WI38 (cell line): ENCODE measurements around the gene LDB3.
"Not testable (repeated sequence)": the region's sequence is repeated elsewhere in the genome, so short reads cannot be mapped to it uniquely, and the experiment has no call there.

ENCODE experiments used
- H3K4me3 ChIP-seq: 2 replicates; pipeline ENCODE4 v1.5.1; 2011; ENCODE audit warnings: low read depth, mild to moderate bottlenecking, control low read depth, low read length
- TF ChIP-seq, protein P1 (sequence below): IDR thresholded peaks from 2 replicates; pipeline ENCODE4 v1.5.1; 2012; ENCODE audit warnings: low read depth, mild to moderate bottlenecking, control low read depth, low read length

Gene LDB3

DNA sequence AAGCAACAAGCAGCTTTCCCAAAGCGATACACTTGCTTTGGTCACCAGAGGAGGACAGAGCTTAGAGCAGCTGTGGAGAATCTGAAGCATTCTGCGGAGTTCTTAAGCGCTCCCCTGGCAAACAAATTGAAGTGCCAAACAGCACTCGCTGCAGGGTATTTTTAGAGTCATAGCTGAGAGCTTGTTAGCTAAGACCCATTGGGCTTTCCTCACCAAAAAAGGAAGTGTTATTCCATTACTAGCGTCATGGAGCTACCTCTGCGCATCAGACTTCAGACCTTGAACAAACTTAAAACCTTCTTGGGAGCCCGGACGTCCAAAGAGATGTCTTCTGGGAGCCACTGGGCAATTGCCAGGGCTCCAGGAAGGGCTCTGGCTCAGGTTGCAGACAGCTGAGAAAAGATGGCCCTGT is 65.0 kb downstream of the LDB3 start:
- H3K4me3 ChIP-seq = no peak overlapping the region
- TF ChIP-seq, protein P1, sequence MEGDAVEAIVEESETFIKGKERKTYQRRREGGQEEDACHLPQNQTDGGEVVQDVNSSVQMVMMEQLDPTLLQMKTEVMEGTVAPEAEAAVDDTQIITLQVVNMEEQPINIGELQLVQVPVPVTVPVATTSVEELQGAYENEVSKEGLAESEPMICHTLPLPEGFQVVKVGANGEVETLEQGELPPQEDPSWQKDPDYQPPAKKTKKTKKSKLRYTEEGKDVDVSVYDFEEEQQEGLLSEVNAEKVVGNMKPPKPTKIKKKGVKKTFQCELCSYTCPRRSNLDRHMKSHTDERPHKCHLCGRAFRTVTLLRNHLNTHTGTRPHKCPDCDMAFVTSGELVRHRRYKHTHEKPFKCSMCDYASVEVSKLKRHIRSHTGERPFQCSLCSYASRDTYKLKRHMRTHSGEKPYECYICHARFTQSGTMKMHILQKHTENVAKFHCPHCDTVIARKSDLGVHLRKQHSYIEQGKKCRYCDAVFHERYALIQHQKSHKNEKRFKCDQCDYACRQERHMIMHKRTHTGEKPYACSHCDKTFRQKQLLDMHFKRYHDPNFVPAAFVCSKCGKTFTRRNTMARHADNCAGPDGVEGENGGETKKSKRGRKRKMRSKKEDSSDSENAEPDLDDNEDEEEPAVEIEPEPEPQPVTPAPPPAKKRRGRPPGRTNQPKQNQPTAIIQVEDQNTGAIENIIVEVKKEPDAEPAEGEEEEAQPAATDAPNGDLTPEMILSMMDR = no peak

DNA sequence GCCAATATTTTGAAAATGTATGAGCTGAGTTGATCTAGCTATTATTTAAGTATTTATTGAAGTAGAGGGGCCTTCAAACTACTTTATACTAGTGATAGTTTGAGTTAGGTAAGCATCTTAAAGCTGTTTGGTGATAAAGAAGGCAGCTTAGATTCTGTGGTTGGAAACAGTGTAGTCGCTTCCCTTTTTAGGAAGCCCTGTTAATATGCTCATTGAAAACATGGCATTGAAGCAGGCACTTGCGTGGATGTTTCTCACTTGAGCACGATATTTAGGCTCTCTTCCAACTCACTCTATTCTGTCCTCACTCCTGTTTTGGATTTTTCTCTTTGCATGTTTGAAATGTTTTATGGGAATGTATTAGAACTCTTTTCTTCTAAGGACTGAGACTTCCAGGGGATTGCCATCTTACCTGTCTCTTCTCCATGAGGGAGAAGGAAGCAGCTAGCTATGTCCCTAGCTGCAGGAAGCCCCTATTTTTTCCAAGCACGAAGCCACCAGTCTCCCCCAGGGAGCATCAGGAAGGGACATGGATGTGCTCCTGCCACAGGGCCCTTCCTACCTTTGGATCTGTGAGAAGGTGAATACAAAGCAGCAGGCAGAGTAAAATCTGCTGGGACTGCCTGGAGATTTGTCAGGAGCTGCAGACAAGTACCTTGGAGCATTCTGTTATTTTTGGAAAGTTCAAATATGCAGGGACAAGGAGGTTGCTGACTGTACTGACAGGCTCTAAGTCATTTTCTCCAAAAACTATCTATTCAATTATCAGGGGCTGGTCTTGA is 66.1 kb downstream of the LDB3 start:
- TF ChIP-seq, protein P1 = no peak
- no peak overlapping the region for H3K4me3 ChIP-seq

DNA sequence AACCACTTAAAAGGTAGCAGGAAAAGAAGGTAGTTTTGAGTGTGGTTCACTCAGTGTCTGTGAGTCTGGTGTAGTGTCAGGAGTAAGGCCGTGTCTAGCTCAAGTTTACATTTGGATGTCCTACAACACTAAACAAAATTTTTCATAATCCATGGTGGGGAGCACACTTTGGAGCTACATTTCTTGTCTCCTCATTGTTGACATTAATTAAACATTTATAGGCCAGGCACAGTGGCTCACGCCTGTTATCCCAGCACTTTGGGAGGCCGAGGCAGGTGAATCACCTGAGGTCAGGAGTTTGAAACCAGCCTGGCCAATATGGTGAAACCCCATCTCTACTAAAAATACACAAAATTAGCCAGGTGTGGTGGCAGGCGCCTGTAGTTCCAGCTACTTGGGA is 67.0 kb downstream of the LDB3 start:
- H3K4me3 ChIP-seq = not testable (repeated sequence)

DNA sequence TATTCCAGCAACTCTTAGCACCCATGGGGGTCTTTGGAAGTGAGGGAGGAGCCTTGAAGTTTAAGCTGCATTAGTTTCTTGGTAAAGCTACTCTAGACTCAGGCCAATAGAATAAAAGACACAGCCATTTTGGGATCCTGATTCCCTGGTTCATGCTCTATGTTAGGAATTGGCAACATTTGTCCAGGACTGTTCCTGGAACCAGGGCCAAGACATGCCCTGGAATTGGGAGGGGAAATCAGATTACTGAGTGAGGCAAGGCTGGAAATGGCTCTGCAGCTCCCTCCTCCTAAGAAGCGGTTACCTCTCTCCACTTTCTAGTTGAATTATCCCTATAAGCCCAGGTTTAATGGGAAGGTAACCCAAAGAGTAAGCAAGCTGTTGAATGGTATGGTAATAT is 73.9 kb downstream of the LDB3 start:
- TF ChIP-seq, protein P1 = no peak
- no peak overlapping the region for H3K4me3 ChIP-seq

DNA sequence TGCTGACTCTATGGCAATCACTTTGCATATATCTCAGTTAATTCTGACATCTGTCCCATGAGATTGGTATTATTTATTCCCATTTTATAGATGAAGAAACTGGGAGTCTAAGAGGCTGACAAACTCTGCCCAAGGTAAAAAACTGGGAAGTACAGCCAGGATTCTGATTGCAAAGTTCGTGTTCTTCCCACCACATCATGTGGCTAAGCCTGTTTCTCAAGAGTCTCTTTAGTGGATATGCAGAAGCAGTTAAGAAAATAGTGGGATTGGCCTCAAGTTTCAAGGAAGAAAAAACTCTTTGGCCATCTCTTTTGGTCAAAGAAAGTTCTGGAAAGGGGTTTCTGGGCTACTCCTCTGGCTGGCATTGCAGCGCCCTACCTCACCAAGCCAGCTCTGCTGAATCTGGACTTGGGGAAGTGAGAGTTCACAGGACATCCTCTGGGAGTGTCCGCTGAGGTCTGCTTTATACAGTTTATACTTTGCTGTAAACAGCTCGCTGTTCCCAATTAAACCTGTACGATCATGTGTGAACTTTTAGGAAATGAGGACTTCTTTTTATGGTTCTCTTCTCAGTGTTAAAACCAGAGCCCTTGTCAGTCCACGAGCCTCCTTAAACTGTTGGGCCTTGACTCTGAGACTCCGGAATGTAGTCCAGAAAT is 75.9 kb downstream of the LDB3 start:
- H3K4me3 ChIP-seq = no peak overlapping the region
- TF ChIP-seq, protein P1 = no peak

DNA sequence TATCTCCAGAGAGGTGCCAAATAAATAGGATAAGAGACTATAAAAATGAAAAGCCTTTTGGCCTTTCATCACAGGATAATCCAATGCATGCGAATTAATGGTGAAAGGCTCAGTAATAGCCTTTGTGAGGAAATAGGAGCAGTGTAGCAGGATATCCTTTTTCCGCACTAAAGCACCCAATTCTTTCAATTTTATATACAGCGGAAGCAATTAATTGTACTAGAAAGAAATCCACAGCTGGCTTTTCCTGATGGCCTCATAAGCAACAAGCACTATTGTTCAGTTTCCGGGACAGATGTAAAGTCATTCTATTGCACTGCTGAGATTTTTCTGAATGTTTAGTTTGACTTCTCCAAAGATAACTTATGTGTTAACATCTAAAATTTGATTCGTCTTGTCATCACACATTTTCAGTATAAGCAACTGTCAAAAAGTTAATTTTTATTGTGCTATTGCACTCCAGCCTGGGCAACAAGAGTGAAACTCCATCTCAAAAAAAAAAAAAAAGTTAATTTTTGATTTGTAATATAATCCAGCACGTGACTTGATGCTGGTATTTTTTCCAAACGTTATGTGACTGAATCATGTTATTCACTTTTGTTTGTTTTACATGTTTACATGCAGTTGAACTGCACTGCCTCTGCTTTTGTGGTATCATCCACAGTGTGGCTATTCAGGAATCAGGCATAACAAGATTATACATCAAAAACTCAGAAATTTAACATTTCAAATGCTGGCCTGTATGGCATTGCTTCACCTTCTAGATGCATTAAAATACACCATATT is 79.7 kb downstream of the LDB3 start:
- H3K4me3 ChIP-seq = 0 out of 2 replicates have a peak overlapping the region, but pooled peaks have one; percentile 6
- TF ChIP-seq, protein P1 = no peak

DNA sequence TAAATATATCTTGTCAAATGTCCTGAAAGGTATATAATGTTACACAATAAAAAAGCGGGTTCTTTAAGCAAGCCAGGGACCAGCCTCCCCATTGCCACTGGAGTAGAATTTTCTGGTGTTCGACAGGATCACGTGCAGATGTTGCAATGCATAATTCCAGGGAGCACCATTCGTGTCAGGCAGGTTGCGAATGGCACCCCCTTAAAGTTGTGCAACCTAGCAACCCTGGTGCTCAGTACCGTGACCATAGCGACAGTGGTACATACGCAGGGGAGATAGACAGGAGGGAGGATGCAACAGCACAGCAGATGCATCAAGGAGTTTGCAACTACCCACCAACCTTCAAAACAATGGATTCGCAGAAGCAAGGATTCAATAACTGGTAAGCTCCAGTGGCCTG is 81.5 kb downstream of the LDB3 start:
- no peak overlapping the region for H3K4me3 ChIP-seq
- TF ChIP-seq, protein P1 = no peak
